Activated CD8-positive, alpha-beta memory T cell treated with anti-CD3 and anti-CD28 coated beads for 36 hours (primary cell): ENCODE results near the gene PSPH. TPM values are rescaled to one million over a fixed set of nuclear protein-coding genes. Genes with fewer than 3 reads are reported as not detected.

ENCODE experiments used
- CTCF ChIA-PET: fragments of 350-600 bp; sonication (Branson Sonifier 250); formaldehyde crosslinking; loops from one replicate; lab custom pipeline; 2021; ENCODE audit warnings: antibody characterized with exemption; lab: Charles Lee
- POLR2A ChIA-PET: fragments of 350-600 bp; sonication (Branson Sonifier 250); formaldehyde crosslinking; loops from one replicate; lab custom pipeline; 2021; ENCODE audit warnings: antibody characterized with exemption; lab: Charles Lee
- total RNA-seq, 2 experiments: library from RNA; stranded (reverse); gene quantifications; one replicate each; pipeline ENCODE4 v1.2.3, GENCODE V29; 2021

The PSPH gene
- total RNA-seq, 2 experiments from 2014 or later: 36.6 to 39.5 TPM

- POLR2A ChIA-PET: no interaction called here
- CTCF ChIA-PET: interaction anchor here (1.3 kb wide), 1 partner anchor 710 kb away, joined by 3 read pairs; no protein-coding TSS in a partner anchor
Observed at GRCh38 chr7:55965805-55966421, 85.3 kb downstream of the PSPH start.

GRCh38 chr7:55965100-55965470 lies 86.2 kb downstream of the PSPH start:
- POLR2A ChIA-PET: interaction anchor here (0.5 to 1.4 kb wide), 3 partner anchors 8 to 100 kb away, joined by 3 to 4 read pairs (median 3); partner anchors contain the start of gene SUMF2
- CTCF ChIA-PET: interaction anchor here (0.6 to 3.0 kb wide), 5 partner anchors 10 to 412 kb away, joined by 3 to 8 read pairs (median 6); no protein-coding TSS in a partner anchor

DNA sequence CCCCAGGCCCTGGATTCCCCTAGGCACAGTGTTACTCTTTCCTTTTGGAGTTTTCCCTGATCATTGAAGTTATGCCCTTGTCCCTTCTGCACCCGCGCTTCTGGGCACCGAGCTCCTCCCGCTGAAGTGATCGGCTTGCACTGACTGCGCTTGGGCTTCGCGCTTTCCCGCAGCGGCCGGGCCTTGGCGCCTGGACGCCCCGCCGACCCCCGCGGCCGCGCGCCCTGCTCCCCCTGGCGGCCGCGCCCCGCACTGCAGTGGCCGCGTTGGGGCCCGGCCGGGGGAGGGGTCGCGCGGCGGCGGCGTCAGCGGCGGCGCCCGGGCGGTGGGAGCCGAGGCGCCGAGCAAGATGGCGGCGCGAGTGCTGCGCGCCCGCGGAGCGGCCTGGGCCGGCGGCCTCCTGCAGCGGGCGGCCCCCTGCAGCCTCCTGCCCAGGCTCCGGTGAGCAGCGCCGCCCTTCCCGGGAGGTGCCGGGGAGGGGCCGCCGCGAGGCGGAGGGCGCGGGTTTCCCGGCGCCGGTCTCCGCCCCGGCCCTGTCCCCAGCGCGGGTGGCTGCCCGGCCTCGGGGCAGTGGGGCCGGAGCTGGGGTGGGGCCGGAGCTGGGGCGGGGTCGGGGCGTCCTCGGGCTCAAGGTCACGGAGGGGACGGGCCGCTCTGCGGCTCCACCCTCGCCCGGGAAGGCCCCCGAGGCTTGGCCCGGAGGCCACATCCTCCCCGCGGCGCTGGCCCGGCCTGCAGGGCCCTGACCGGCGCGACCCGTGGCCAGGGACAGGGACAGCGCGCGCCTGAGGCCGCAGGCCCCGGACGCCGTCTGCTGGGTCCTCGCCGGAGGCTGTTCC lies 86.8 kb downstream of the PSPH start, which contains the start of gene NIPSNAP2:
TSS of gene NIPSNAP2 (plus strand) at position 325 of the 839 bp plus-strand sequence. CDS start at position 350, 25 bp downstream.
- CTCF ChIA-PET: interaction anchor here (0.5 to 3.0 kb wide), 9 partner anchors 9 to 411 kb away, joined by 3 to 8 read pairs (median 3); partner anchors contain the start of genes CHCHD2 and MRPS17
- POLR2A ChIA-PET: interaction anchor here (0.5 to 1.4 kb wide), 4 partner anchors 9 to 101 kb away, joined by 3 to 7 read pairs (median 4); partner anchors contain the start of gene SUMF2

DNA sequence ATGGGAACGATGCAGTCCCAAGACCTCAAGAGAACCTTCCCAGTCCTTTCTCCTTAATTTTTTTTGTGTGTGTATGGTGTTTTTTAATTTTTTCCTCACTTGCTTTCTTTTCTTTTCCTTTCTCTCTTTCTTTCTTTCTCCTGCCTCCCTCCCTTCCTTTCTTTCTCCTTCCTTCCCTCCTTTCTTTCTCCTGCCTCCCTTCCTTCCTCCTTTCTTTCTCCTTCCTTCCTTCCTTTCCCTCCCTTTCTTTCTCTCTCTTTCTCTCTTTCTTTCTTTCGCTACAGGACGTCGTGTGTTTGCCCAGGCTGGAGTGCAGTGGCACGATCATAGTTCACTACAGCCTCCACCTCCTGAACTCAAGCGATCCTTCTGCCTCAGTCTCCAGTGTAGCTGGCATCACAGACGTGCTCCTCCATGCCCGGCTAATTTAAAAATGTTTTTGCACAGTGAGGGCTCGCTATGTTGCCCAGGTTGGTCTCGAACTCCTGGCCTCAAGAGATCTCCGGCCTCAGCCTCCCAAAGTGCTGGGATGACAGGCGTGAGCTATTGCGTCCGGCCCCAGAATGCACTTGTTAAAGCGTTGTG lies 87.6 kb downstream of the PSPH start:
- CTCF ChIA-PET: interaction anchor here (0.5 to 3.0 kb wide), 7 partner anchors 8 to 322 kb away, joined by 3 to 8 read pairs (median 6); partner anchors contain the start of genes CHCHD2 and MRPS17
- POLR2A ChIA-PET: interaction anchor here (0.5 kb wide), 1 partner anchor 66 kb away, joined by 7 read pairs; no protein-coding TSS in a partner anchor

- POLR2A ChIA-PET: no interaction called here
- CTCF ChIA-PET: interaction anchor here (3.0 kb wide), 1 partner anchor 320 kb away, joined by 8 read pairs; no protein-coding TSS in a partner anchor
Observed at GRCh38 chr7:55962014-55962413, 89.2 kb downstream of the PSPH start.

Other genes starting within 250 kb of the PSPH start
- gene SEPTIN14, start 188.7 kb downstream of the PSPH start, total RNA-seq: not detected
- 1 to 10 TPM; 1.3 to 1.7 TPM for gene ZNF713, start 164.0 kb downstream of the PSPH start, total RNA-seq
- gene MRPS17, start 99.6 kb downstream of the PSPH start, total RNA-seq: 10 to 100 TPM; 37.8 to 38.6 TPM
- gene NIPSNAP2, start 86.9 kb downstream of the PSPH start, total RNA-seq: 10 to 100 TPM; 46.4 to 46.5 TPM
- gene CCT6A, start 321 bp upstream of the PSPH start, total RNA-seq: 100 to 1,000 TPM; 343 to 345 TPM
- 100 to 1,000 TPM; 144 to 145 TPM for gene SUMF2, start 12.8 kb upstream of the PSPH start, total RNA-seq
- 1 to 10 TPM; 1.3 to 1.6 TPM for gene PHKG1, start 41.5 kb upstream of the PSPH start, total RNA-seq
- gene CHCHD2, start 55.0 kb upstream of the PSPH start, total RNA-seq: 100 to 1,000 TPM; 665 to 666 TPM
- not detected for gene NUPR2, start 65.0 kb upstream of the PSPH start, total RNA-seq